Measurements from ENCODE around the gene TLE6.

GRCh38 chr19:2974342-2975041 is 2.9 kb upstream of the TLE6 start:
- no peak for TF ChIP-seq CTCF (IDR thresholded peaks at IDR 0.05; ENCODE audit: control extremely low read depth in 1 of 3, insufficient read depth in 1 of 3, low read depth in 1 of 3, low read length in 3 of 3)
- no peak for TF ChIP-seq POLR2AphosphoS5 (IDR thresholded peaks at IDR 0.05; ENCODE audit: low read depth, low read length)
- no peak for TF ChIP-seq ATF3 (IDR thresholded peaks at IDR 0.05; ENCODE audit: insufficient read depth, low read depth, low read length)
- no peak for TF ChIP-seq MAX (IDR thresholded peaks at IDR 0.05)
- no peak for TF ChIP-seq EZH2 (IDR thresholded peaks at IDR 0.05; ENCODE audit: low read depth, low read length, severe bottlenecking)
- no peak for TF ChIP-seq POLR2A (IDR thresholded peaks at IDR 0.05; ENCODE audit: control extremely low read depth in 1 of 2, low read depth in 2 of 2, low read length in 2 of 2)
- TF ChIP-seq SP1 (IDR thresholded peaks at IDR 0.05; ENCODE audit: low read depth, low read length), result no peak
- TF ChIP-seq HDAC2 (IDR thresholded peaks at IDR 0.05; ENCODE audit: borderline replicate concordance in 1 of 2, low read depth in 2 of 2, low read length in 2 of 2), result no peak
- TF ChIP-seq USF2 (IDR thresholded peaks at IDR 0.05; ENCODE audit: low read length), result no peak
- TF ChIP-seq TAF1 (IDR thresholded peaks at IDR 0.05; ENCODE audit: low read depth, low read length), result no peak
- TF ChIP-seq JUND (IDR thresholded peaks at IDR 0.05; ENCODE audit: low read length), result no peak
- no peak for TF ChIP-seq RFX5 (IDR thresholded peaks at IDR 0.05; ENCODE audit: borderline replicate concordance, low read depth, low read length)
- TF ChIP-seq ASH2L (IDR thresholded peaks at IDR 0.05; ENCODE audit: low read length), result no peak
- TF ChIP-seq TEAD4 (IDR thresholded peaks at IDR 0.05; ENCODE audit: low read depth, low read length), result no peak
